ENCODE data around the gene MAN2A2.

The MAN2A2 gene

GRCh38 chr15:90950676-90951075 lies 47.6 kb downstream of the MAN2A2 start:
- H3K14ac ChIP-seq (ENCODE audit: low read length in 2 of 2): no peak overlapping the region
- H2BK5ac ChIP-seq (ENCODE audit: low read depth, low read length, poor library complexity, severe bottlenecking): no peak overlapping the region
- H4K91ac ChIP-seq (ENCODE audit: low read length): no peak overlapping the region
- no peak overlapping the region for H3K4ac ChIP-seq (ENCODE audit: low read depth in 1 of 2, low read length in 2 of 2)
- H2AK5ac ChIP-seq (ENCODE audit: low read length, severe bottlenecking): no peak overlapping the region
- H3K36me3 ChIP-seq (ENCODE audit: control insufficient read depth in 1 of 2, insufficient read depth in 2 of 2, low read depth in 1 of 2, low read length in 2 of 2): peaks cover 76 to 78% of the 10 kb centered on the region in 2 experiments
- H2BK120ac ChIP-seq (ENCODE audit: low read depth, low read length): no peak overlapping the region
- H3K18ac ChIP-seq (ENCODE audit: low read depth in 1 of 2, low read length in 2 of 2): no peak overlapping the region
- no peak overlapping the region for H3K4me2 ChIP-seq (ENCODE audit: low read length, poor library complexity, severe bottlenecking)
- H3K9me3 ChIP-seq (ENCODE audit: control insufficient read depth, low read length): no peaks in the 10 kb centered on the region
- H3K23ac ChIP-seq (ENCODE audit: low read length in 2 of 2): no peak overlapping the region
- no peak overlapping the region for H3K4me3 ChIP-seq (ENCODE audit: insufficient read depth in 1 of 2, low read depth in 1 of 2, low read length in 2 of 2)
- H2BK15ac ChIP-seq (ENCODE audit: low read depth, poor library complexity, severe bottlenecking): no peak overlapping the region
- H3K9ac ChIP-seq (ENCODE audit: low read length): no peak overlapping the region
- no peak overlapping the region for H3K27ac ChIP-seq (ENCODE audit: low read length, poor library complexity, severe bottlenecking)
- H2BK12ac ChIP-seq (ENCODE audit: low read length in 2 of 2): no peak overlapping the region
- no peak overlapping the region for H4K8ac ChIP-seq (ENCODE audit: low read length)
- WGBS: 100% methylated on average over 5 of the region's 6 CpGs
- no peaks in the 10 kb centered on the region for H3K27me3 ChIP-seq (ENCODE audit: control insufficient read depth in 1 of 2, insufficient read depth in 1 of 2, low read length in 2 of 2)
- H3K79me1 ChIP-seq (replicated peaks; ENCODE audit: low read length, poor library complexity, severe bottlenecking): peaks cover 16% of the 10 kb centered on the region
- no peak for DNase-seq
- H2AFZ ChIP-seq (ENCODE audit: low read depth, low read length): no peak overlapping the region
- H3K4me1 ChIP-seq (ENCODE audit: control insufficient read depth, insufficient read depth, low read depth, low read length): peaks cover 31% of the 10 kb centered on the region

DNA sequence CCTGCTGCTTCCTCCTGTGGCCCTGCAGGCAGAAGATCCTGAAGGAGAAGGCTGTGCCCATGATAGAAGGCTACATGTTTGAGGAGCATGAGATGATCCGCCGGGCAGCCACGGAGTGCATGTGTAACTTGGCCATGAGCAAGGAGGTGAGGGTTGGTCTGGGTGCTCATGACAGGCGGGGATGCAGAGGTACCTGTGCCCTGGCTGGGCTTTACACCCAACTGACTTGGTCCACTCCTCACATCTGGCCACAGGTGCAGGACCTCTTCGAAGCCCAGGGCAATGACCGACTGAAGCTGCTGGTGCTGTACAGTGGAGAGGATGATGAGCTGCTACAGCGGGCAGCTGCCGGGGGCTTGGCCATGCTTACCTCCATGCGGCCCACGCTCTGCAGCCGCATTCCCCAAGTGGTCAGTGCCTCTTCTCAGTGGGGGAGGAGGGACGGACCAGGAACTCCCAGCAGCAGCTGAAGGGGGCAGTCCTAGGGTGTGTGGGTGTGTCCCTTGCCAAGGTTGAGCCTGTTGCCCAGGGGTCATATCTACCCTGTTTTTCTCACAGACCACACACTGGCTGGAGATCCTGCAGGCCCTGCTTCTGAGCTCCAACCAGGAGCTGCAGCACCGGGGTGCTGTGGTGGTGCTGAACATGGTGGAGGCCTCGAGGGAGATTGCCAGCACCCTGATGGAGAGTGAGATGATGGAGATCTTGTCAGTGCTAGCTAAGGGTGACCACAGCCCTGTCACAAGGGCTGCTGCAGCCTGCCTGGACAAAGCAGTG lies 50.0 kb downstream of the MAN2A2 start:
- Histone ChIP-seq H2BK120ac (ENCODE audit: low read depth, low read length) (no peak overlapping the region), H3K4me2 (ENCODE audit: low read length, poor library complexity, severe bottlenecking) (no peak overlapping the region), H3K4ac (ENCODE audit: low read depth in 1 of 2, low read length in 2 of 2) (no peak overlapping the region), H2AFZ (ENCODE audit: low read depth, low read length) (no peak overlapping the region), H3K9me3 (ENCODE audit: control insufficient read depth, low read length) (no peaks in the 10 kb centered on the region), H4K91ac (ENCODE audit: low read length) (peak overlapping the region; percentile 48), H2BK5ac (ENCODE audit: low read depth, low read length, poor library complexity, severe bottlenecking) (no peak overlapping the region), H3K27ac (ENCODE audit: low read length, poor library complexity, severe bottlenecking) (no peak overlapping the region), H4K8ac (ENCODE audit: low read length) (no peak overlapping the region), H2BK15ac (ENCODE audit: low read depth, poor library complexity, severe bottlenecking) (no peak overlapping the region), H3K4me3 (ENCODE audit: insufficient read depth in 1 of 2, low read depth in 1 of 2, low read length in 2 of 2) (no peak overlapping the region), H3K4me1 (ENCODE audit: control insufficient read depth, insufficient read depth, low read depth, low read length) (peaks cover 33% of the 10 kb centered on the region), H3K14ac (ENCODE audit: low read length in 2 of 2) (no peak overlapping the region), H3K79me1 (replicated peaks; ENCODE audit: low read length, poor library complexity, severe bottlenecking) (peaks cover 19% of the 10 kb centered on the region), H2AK5ac (ENCODE audit: low read length, severe bottlenecking) (no peak overlapping the region), H3K23ac (ENCODE audit: low read length in 2 of 2) (no peak overlapping the region), H3K27me3 (ENCODE audit: control insufficient read depth in 1 of 2, insufficient read depth in 1 of 2, low read length in 2 of 2) (no peaks in the 10 kb centered on the region), H2BK12ac (ENCODE audit: low read length in 2 of 2) (no peak overlapping the region), H3K36me3 (ENCODE audit: control insufficient read depth in 1 of 2, insufficient read depth in 2 of 2, low read depth in 1 of 2, low read length in 2 of 2) (peaks cover 56 to 64% of the 10 kb centered on the region in 2 experiments), H3K18ac (ENCODE audit: low read depth in 1 of 2, low read length in 2 of 2) (no peak overlapping the region), H3K9ac (ENCODE audit: low read length) (no peak overlapping the region)
- WGBS: 96% methylated on average over 14 of the region's 14 CpGs
- DNase-seq: no peak

DNA sequence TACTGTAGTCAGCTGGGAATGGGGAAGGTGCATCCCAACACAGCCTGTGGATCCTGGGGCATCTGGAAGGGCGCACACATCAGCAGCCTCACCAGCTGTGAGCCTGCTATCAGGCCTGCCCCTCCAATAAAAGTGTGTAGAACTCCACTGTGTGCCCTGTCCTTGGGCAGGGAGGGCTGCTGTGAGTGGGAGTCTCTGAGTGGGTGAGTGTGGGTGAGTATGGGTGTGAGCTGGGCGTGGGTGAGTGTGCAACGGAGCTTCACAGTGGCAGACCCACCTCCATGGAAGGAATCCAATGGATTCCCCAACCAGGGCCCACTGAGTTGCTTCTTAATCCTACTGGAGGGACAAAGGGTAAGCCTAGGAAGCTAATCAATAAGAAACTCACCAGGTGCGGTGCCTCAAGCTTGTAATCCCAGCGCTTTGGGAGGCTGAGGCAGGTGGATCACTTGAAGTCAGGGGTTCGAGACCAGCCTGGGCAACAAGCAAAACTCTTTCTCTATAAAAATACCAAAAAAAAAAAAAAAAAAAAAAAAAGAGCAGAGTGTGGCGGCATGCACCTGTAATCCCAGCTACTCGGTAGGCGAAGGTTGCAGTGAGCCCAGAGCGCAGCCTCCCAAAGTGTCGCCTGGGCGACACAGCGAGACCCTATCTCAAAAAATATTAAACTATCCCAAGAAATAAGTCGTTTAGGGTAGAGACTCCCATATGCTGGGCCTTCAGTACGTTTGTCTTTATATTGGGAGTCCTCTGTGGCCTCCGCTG lies 51.0 kb downstream of the MAN2A2 start:
- H3K23ac ChIP-seq (ENCODE audit: low read length in 2 of 2): no peak overlapping the region
- H4K91ac ChIP-seq (ENCODE audit: low read length): peak overlapping the region; percentile 48
- DNase-seq: no peak
- H3K4me2 ChIP-seq (ENCODE audit: low read length, poor library complexity, severe bottlenecking): peak overlapping the region; percentile 49
- H2BK120ac ChIP-seq (ENCODE audit: low read depth, low read length): no peak overlapping the region
- H3K9ac ChIP-seq (ENCODE audit: low read length): peak overlapping the region; percentile 96
- no peaks in the 10 kb centered on the region for H3K9me3 ChIP-seq (ENCODE audit: control insufficient read depth, low read length)
- no peak overlapping the region for H4K8ac ChIP-seq (ENCODE audit: low read length)
- no peak overlapping the region for H2AFZ ChIP-seq (ENCODE audit: low read depth, low read length)
- no peak overlapping the region for H3K14ac ChIP-seq (ENCODE audit: low read length in 2 of 2)
- H3K4me1 ChIP-seq (ENCODE audit: control insufficient read depth, insufficient read depth, low read depth, low read length): peaks cover 30% of the 10 kb centered on the region
- no peak overlapping the region for H3K18ac ChIP-seq (ENCODE audit: low read depth in 1 of 2, low read length in 2 of 2)
- peaks cover 47 to 56% of the 10 kb centered on the region in 2 experiments for H3K36me3 ChIP-seq (ENCODE audit: control insufficient read depth in 1 of 2, insufficient read depth in 2 of 2, low read depth in 1 of 2, low read length in 2 of 2)
- H3K27me3 ChIP-seq (ENCODE audit: control insufficient read depth in 1 of 2, insufficient read depth in 1 of 2, low read length in 2 of 2): no peaks in the 10 kb centered on the region
- H2BK15ac ChIP-seq (ENCODE audit: low read depth, poor library complexity, severe bottlenecking): no peak overlapping the region
- 68% methylated on average over 8 of the region's 16 CpGs for WGBS
- peaks cover 19% of the 10 kb centered on the region for H3K79me1 ChIP-seq (replicated peaks; ENCODE audit: low read length, poor library complexity, severe bottlenecking)
- no peak overlapping the region for H2BK12ac ChIP-seq (ENCODE audit: low read length in 2 of 2)
- no peak overlapping the region for H3K27ac ChIP-seq (ENCODE audit: low read length, poor library complexity, severe bottlenecking)
- H2AK5ac ChIP-seq (ENCODE audit: low read length, severe bottlenecking): no peak overlapping the region
- H2BK5ac ChIP-seq (ENCODE audit: low read depth, low read length, poor library complexity, severe bottlenecking): no peak overlapping the region
- H3K4me3 ChIP-seq (ENCODE audit: insufficient read depth in 1 of 2, low read depth in 1 of 2, low read length in 2 of 2): peak overlapping the region; percentile 26 to 86
- H3K4ac ChIP-seq (ENCODE audit: low read depth in 1 of 2, low read length in 2 of 2): no peak overlapping the region

Measured in mesenchymal stem cell (in vitro differentiated cells and primary cell).